K562 (cell line): ENCODE data around the gene MAP3K2. TPM values are rescaled to one million over a fixed set of nuclear protein-coding genes. Genes with fewer than 3 reads are reported as not detected.

Source experiments
- ATAC-seq: fragments of 200-7000 bp; cut with Tn5 transposase; 3 replicates; pipeline ENCODE4 v1.9.1; 2020; ENCODE audit warnings: moderate library complexity
- BruUV-seq: library from RNA; stranded (reverse); fragments of 400-500 nt; replicated peaks from 2 replicates; lab custom pipeline; 2021; lab: Mats Ljungman, UMichigan
- CTCF ChIA-PET: fragments of 300-600 bp; formaldehyde crosslinking; extraction: SDS; loops from one replicate; lab custom pipeline; 2021; ENCODE audit warnings: low intra/inter-chr PET ratio; lab: Yijun Ruan, JAX
- POLR2A ChIA-PET: fragments of 300-600, 350-650 bp; sonication (Branson Sonifier 250); formaldehyde crosslinking; extraction: SDS; loops from one replicate; lab custom pipeline; 2021; ENCODE audit warnings: antibody characterized with exemption, inconsistent platforms; lab: Yijun Ruan, JAX
- DNase-seq, 4 experiments: peaks; one replicate each; pipeline versions ENCODE4 v3.0.0 to v3.0.0-alpha.2; 2011 to 2018; ENCODE audit warnings: low spot score in 3 of 4, mixed read lengths in 3 of 4; ENCODE audit errors: extremely low read depth in 1 of 4
- FAIRE-seq: peaks from 2 replicates; lab custom pipeline; 2011; peaks lifted over from hg19 to GRCh38; lab: Jason Lieb, UNC
- H2AFZ ChIP-seq: 2 replicates; pipeline ENCODE4 v1.6.0; 2011; ENCODE audit warnings: low read depth, low read length, control low read depth, inconsistent platforms
- H3K27ac ChIP-seq: fragments of 200-600 bp; 3 replicates; pipeline ENCODE4 v1.8.0; 2011; ENCODE audit warnings: low read depth, mild to moderate bottlenecking, control low read depth, inconsistent platforms, low read length, moderate library complexity, mixed read lengths; ENCODE audit errors: extremely low read depth
- H3K27me3 ChIP-seq, 2 experiments: fragments of 300-600 bp in 1 of 2; 2 replicates in 1 of 2; 3 replicates in 1 of 2; pipeline versions ENCODE4 v1.6.0 to v1.8.0; 2011; ENCODE audit warnings: inconsistent platforms in 2 of 2, low read length in 2 of 2, mild to moderate bottlenecking in 1 of 2, mixed read lengths in 1 of 2, moderate library complexity in 1 of 2; ENCODE audit not compliant: control insufficient read depth in 2 of 2, insufficient read depth in 2 of 2
- H3K36me3 ChIP-seq: fragments of 300-600 bp; 3 replicates; pipeline ENCODE4 v1.8.0; 2011; ENCODE audit warnings: mild to moderate bottlenecking, low read length, inconsistent platforms; ENCODE audit not compliant: control insufficient read depth, insufficient read depth
- H3K4me1 ChIP-seq, 2 experiments: fragments of 200-600 bp in 1 of 2; replicated peaks in 1 of 2; 2 replicates in 1 of 2; 3 replicates in 1 of 2; pipeline versions ENCODE4 v1.5.1 to v1.8.0; 2011; ENCODE audit warnings: inconsistent platforms in 2 of 2, low read length in 2 of 2, mild to moderate bottlenecking in 1 of 2, mixed read lengths in 1 of 2, moderate library complexity in 1 of 2; ENCODE audit not compliant: control insufficient read depth in 2 of 2, insufficient read depth in 2 of 2
- H3K4me2 ChIP-seq: 2 replicates; pipeline ENCODE4 v1.6.1; 2011; ENCODE audit warnings: low read length, control low read depth, inconsistent platforms, mixed read lengths; ENCODE audit not compliant: insufficient read depth
- H3K4me3 ChIP-seq: fragments of 200-600 bp; sonication (generic), shearing (Covaris generic); 2 replicates; pipeline ENCODE4 v1.5.1; 2016; ENCODE audit warnings: control low read depth, inconsistent platforms
- H3K79me2 ChIP-seq: fragments of 200-600 bp; 3 replicates; pipeline ENCODE4 v1.8.0; 2011; ENCODE audit warnings: low read length, inconsistent platforms; ENCODE audit not compliant: control insufficient read depth, insufficient read depth
- H3K9ac ChIP-seq, 2 experiments: 2 replicates each; pipeline versions ENCODE4 v1.6.0 to v1.6.1; 2011; ENCODE audit warnings: low read depth in 2 of 2, low read length in 2 of 2, control low read depth in 1 of 2, inconsistent platforms in 1 of 2, mild to moderate bottlenecking in 1 of 2, mixed read lengths in 1 of 2; ENCODE audit not compliant: insufficient read depth in 1 of 2
- H3K9me1 ChIP-seq: one replicate; pipeline ENCODE4 v1.6.0; 2011; ENCODE audit warnings: inconsistent platforms, mild to moderate bottlenecking, low read length, moderate library complexity; ENCODE audit not compliant: control insufficient read depth, insufficient read depth
- H3K9me3 ChIP-seq: replicated peaks from 2 replicates; pipeline ENCODE4 v1.5.1; 2011; ENCODE audit warnings: low read depth, low read length, inconsistent platforms; ENCODE audit not compliant: control insufficient read depth, insufficient read depth
- H4K20me1 ChIP-seq: replicated peaks from 2 replicates; pipeline ENCODE4 v1.6.1; 2011; ENCODE audit warnings: low read length, inconsistent platforms, mixed read lengths; ENCODE audit not compliant: control insufficient read depth, insufficient read depth
- KAT7 ChIP-seq: sonication (generic); formaldehyde crosslinking; IDR thresholded peaks from 2 replicates; pipeline ENCODE4 v1.8.0; 2022; ENCODE audit warnings: missing genetic modification reagents, mild to moderate bottlenecking, borderline replicate concordance
- PRDM10 ChIP-seq: fragments of 450-650 bp; IDR thresholded peaks from 2 replicates; pipeline ENCODE4 v1.6.1; 2018; ENCODE audit not compliant: partially characterized antibody
- ZNF263 ChIP-seq: sonication (generic); formaldehyde crosslinking; IDR thresholded peaks from 2 replicates; pipeline ENCODE4 v1.8.0; 2022; ENCODE audit warnings: mild to moderate bottlenecking, missing genetic modification reagents, borderline replicate concordance
- WGBS: fragments of 100-300 bp; shearing (Covaris generic); methylation state at CpG from one replicate; pipeline ENCODE4 v1.1.6; 2016; ENCODE audit warnings: low coverage, mixed read lengths; ENCODE audit not compliant: insufficient coverage; ENCODE audit errors: missing lambda C conversion rate; 5-methylcytosine and 5-hydroxymethylcytosine counted together
- in situ Hi-C: fragments of 300-500 bp; cut with MboI; formaldehyde crosslinking; loops from 4 replicates; pipeline ENCODE4 v1.15.0; 2018; ENCODE audit warnings: inconsistent platforms, mixed read lengths
- intact Hi-C: fragments of 100-400 bp; cut with micrococcal nuclease; formaldehyde crosslinking; loops from 2 replicates; pipeline ENCODE4 v1.14.2; 2022
- polyA plus RNA-seq, 8 experiments: library from polyadenylated mRNA; depleted of rRNA in 4 of 8; stranded (reverse) in 5 of 8; unstranded in 3 of 8; fragments of >200 nt; fragmentation: Nextera tagmentation in 2 of 8; fragmentation: Illumina TruSeq in 1 of 8; extraction: Ambion mirVana in 2 of 8; extraction: Trizol in 1 of 8; gene quantifications; 2 replicates each; pipeline versions ENCODE4 v1.2.1 to v1.2.3, GENCODE V29; 2011 to 2014; ENCODE audit warnings: inconsistent platforms in 1 of 8, missing spikeins in 1 of 8
- total RNA-seq, 7 experiments: library from RNA; depleted of rRNA in 6 of 7; stranded (reverse); fragments of >200 nt in 6 of 7; fragmentation: Illumina TruSeq in 2 of 7; extraction: Trizol in 2 of 7; gene quantifications; 2 replicates each; pipeline versions ENCODE4 v1.2.1 to v1.2.3, GENCODE V29; 2011 to 2021; ENCODE audit warnings: low replicate concordance in 1 of 7

The MAP3K2 gene
- total and polyA plus RNA-seq, 9 of the 15 experiments (the other 6 are each of a cell fraction or from before 2014, with no cell fraction given), result 1.2 to 14.2 (median 5.7) TPM

DNA sequence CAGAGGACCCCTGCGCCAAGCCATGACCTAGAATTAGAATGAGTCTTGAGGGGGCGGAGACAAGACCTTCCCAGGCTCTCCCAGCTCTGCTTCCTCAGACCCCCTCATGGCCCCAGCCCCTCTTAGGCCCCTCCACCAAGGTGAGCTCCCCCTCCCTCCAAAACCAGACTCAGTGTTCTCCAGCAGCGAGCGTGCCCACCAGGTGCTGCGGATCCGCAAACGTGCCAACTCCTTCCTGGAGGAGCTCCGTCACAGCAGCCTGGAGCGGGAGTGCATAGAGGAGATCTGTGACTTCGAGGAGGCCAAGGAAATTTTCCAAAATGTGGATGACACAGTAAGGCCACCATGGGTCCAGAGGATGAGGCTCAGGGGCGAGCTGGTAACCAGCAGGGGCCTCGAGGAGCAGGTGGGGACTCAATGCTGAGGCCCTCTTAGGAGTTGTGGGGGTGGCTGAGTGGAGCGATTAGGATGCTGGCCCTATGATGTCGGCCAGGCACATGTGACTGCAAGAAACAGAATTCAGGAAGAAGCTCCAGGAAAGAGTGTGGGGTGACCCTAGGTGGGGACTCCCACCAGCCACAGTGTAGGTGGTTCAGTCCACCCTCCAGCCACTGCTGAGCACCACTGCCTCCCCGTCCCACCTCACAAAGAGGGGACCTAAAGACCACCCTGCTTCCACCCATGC, 33.5 kb upstream of the MAP3K2 start:
- ChIA-PET POLR2A (interaction anchor here (0.6 to 0.9 kb wide), 3 partner anchors 15 to 584 kb away, joined by 3 read pairs; no protein-coding TSS in a partner anchor), CTCF (no interaction called here)
- Histone ChIP-seq H3K9me1 (no peaks in the 10 kb centered on the region), H3K4me1 (peaks cover 0 to 28% of the 10 kb centered on the region in 2 experiments; a peak in 3 of 5 replicates), H2AFZ (no peak overlapping the region), H3K9me3 (no peaks in the 10 kb centered on the region), H3K9ac (no peak overlapping the region), H3K4me3 (no peak overlapping the region), H3K27ac (no peak overlapping the region), H3K36me3 (no peaks in the 10 kb centered on the region), H4K20me1 (no peaks in the 10 kb centered on the region), H3K79me2 (no peaks in the 10 kb centered on the region), H3K4me2 (no peak overlapping the region), H3K27me3 (peaks cover 8 to 53% of the 10 kb centered on the region in 2 experiments; a peak in 4 of 5 replicates)
- no peak for DNase-seq
- 27% methylated on average over 15 of the region's 15 CpGs for WGBS
- 0 out of 3 replicates have a peak, but pooled peaks have one; percentile 10 for ATAC-seq
- no peak for TF ChIP-seq KAT7
- TF ChIP-seq ZNF263 (CRISPR knock-in tag), result no peak
- TF ChIP-seq PRDM10, result peak; percentile 36
- intact Hi-C loops (no loop called here), in situ Hi-C loops (no loop called here)
- no peak for FAIRE-seq
- no TSS peak for BruUV-seq
